NB4 (cell line): Measurements from ENCODE around the gene ADIRF.
"Not testable (repeated sequence)": the region's sequence is repeated elsewhere in the genome, so short reads cannot be mapped to it uniquely, and the experiment has no call there.

Experiments
- DNase-seq: peaks from one replicate; pipeline ENCODE4 v3.0.0; 2010; ENCODE audit warnings: low read depth
- H3K4me3 ChIP-seq: one replicate; pipeline ENCODE4 v1.5.1; 2011; ENCODE audit warnings: mild to moderate bottlenecking, low read depth, low read length, moderate library complexity
- MYC ChIP-seq: IDR thresholded peaks from 2 replicates; pipeline ENCODE4 v1.6.1; 2011; ENCODE audit warnings: low read depth, low read length
- POLR2A ChIP-seq: IDR thresholded peaks from 2 replicates; pipeline ENCODE4 v1.6.1; 2011; ENCODE audit warnings: mild to moderate bottlenecking; ENCODE audit not compliant: insufficient read length; ENCODE audit errors: extremely low read depth
- TF ChIP-seq, protein P1 (sequence below): IDR thresholded peaks from one replicate; pipeline ENCODE4 v1.5.1; 2012; ENCODE audit warnings: low read depth, low read length
- TF ChIP-seq, protein P2 (sequence below): IDR thresholded peaks from 2 replicates; pipeline ENCODE4 v1.6.1; 2011; ENCODE audit warnings: low read depth, low read length

Gene ADIRF

DNA sequence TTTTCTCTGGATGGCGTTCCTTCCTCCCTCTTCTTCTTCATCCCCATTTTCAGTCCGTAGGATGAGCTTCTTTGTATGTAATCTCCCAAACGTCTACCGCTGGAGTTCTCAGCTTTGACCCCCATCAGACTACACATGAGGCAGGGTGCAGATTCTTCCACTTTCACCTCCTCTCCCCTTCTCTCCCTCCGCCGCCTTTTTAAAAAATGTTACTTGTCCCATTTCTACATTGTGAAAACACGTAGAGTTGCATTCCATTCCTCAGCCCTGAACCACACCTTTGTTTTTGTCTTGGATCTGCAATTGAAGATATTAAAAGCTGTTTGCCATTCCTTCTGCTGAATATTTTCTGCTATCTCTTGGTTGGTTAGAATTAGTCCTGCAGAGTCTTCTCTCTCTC, 6.2 kb downstream of the ADIRF start:
- TF ChIP-seq, protein P1, sequence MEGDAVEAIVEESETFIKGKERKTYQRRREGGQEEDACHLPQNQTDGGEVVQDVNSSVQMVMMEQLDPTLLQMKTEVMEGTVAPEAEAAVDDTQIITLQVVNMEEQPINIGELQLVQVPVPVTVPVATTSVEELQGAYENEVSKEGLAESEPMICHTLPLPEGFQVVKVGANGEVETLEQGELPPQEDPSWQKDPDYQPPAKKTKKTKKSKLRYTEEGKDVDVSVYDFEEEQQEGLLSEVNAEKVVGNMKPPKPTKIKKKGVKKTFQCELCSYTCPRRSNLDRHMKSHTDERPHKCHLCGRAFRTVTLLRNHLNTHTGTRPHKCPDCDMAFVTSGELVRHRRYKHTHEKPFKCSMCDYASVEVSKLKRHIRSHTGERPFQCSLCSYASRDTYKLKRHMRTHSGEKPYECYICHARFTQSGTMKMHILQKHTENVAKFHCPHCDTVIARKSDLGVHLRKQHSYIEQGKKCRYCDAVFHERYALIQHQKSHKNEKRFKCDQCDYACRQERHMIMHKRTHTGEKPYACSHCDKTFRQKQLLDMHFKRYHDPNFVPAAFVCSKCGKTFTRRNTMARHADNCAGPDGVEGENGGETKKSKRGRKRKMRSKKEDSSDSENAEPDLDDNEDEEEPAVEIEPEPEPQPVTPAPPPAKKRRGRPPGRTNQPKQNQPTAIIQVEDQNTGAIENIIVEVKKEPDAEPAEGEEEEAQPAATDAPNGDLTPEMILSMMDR, result no peak
- TF ChIP-seq MYC (no peak), POLR2A (no peak)
- TF ChIP-seq, protein P2, sequence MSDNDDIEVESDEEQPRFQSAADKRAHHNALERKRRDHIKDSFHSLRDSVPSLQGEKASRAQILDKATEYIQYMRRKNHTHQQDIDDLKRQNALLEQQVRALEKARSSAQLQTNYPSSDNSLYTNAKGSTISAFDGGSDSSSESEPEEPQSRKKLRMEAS, result no peak

DNA sequence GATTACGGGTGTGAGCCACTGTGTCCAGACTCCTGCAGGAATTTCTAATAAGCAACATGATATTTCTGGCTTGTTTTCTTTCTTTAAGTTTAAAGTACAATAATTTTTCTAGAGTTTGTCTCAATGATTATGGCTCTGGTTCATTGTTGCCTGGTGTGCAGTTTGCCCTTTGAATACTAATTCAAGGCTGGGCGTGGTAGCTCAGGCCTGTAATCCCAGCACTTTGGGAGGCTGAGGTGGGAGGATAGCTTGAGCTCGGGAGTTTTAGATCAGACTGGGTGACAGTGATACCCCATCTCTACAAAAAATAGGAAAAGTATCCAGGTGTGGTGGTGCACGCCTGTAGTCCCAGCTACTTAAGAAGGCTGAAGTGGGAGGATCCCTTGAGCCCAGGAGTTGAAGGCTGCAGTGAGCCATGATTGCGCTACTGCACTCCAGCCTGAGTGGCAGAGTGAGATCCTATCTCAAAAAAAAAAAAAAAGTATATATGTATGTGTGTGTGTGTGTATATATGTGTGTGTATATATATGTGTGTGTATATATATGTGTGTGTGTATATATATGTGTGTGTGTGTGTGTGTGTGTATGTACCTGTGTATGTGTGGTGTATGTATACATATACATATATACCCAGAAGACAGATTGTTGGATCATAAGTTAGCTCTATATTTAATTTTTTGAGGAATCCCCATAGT, 8.2 kb downstream of the ADIRF start:
- no peak for DNase-seq
- H3K4me3 ChIP-seq, result no peak overlapping the region
- TF ChIP-seq POLR2A (no peak), MYC (no peak)
- TF ChIP-seq, protein P1, result no peak
- TF ChIP-seq, protein P2, result no peak

More for the DNA sequence above, 6.2 kb downstream of the ADIRF start:
- no peak for DNase-seq
- H3K4me3 ChIP-seq, result no peak overlapping the region

DNA sequence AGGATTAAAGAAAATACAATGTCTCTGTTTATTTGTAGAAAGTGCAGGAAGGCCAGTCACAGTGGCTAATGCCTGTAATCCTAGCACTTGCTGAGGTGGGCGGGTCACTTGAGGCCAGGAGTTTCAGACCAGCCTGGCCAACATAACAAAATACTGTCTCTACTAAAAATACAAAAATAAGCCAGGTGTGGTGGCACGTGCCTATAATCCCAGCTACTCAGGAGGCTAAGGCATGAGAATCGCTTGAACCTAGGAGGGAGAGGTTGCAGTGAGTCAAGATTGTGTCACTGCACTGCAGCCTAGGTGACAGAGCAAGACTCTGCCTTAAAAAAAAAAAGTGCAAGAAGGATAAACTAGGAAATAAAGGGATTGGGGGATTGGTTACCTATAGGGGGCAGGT, 10.2 kb downstream of the ADIRF start:
- not testable (repeated sequence) for H3K4me3 ChIP-seq, DNase-seq

DNA sequence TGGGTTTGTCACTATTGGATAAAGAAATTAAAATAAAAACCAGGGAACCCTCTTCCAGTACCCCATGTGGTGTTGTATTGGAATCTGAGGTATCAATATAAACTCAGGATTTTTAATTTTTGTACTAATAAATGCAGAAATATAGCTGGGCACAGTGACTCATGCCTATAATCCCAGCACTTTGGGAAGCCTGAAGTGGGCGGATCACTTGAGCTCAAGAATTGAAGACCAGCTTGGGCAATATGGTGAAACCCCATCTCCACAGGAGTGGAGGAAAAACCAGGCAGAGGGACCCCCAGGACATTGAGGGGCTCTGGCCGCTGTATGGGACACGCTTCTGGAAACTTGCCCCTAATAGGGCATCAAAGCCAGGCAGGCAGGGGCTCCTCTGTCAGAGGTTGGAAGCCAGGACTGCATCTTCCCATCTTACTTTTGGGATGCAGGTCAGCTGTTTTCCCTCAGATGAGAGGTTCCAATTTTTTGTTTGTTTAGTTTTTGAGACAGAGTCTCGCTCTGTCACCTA, 11.1 kb downstream of the ADIRF start:
- TF ChIP-seq MYC (no peak), POLR2A (no peak)
- TF ChIP-seq, protein P1, result no peak
- TF ChIP-seq, protein P2, result no peak
- DNase-seq, result no peak
- H3K4me3 ChIP-seq, result no peak overlapping the region

DNA sequence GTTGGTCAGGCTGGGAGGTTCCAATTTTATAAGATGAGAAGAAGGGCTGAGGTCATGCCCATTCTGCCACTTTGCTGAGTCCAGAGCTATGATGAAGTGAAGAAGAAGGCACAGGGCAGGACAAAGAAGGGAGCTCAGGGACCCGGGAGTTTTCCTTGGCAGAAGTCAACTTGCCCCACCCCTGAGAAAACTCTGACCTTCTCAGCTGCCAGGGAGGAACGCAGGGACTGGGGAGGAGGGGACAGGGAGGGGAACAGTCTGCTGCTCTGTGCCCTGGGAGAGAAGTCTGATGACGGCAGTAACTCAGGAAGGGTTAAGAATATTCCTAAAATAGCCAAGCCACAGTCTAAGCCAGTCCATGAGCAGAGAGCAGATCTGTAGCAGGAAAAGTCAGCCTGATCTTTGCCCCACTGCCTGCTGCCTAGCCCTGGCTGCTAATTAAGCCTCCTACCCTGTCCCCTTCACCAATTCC, 11.7 kb downstream of the ADIRF start:
- TF ChIP-seq, protein P2, result no peak
- TF ChIP-seq MYC, result no peak
- TF ChIP-seq, protein P1, result no peak
- no peak for TF ChIP-seq POLR2A
- H3K4me3 ChIP-seq, result no peak overlapping the region
- DNase-seq, result no peak

DNA sequence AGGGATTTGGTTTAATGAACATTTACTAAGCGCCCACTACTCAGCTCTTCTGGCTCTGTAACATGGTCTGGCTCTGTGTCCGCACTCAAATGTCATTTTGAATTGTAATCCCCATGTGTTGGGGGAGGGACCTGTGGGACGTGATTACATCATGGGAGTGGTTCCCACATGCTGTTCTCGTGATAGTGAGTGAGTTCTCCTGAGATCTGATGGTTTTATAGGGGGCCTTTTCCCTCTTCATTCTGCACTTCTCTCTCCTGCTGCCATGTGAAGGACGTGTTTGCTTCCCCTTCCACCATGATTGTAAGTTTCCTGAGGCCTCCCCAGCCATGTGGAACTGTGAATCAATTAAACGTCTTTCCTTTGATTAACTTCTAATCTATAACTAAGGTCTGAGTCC, 12.7 kb downstream of the ADIRF start:
- peak; percentile 37 for DNase-seq
- not testable (repeated sequence) for H3K4me3 ChIP-seq

DNA sequence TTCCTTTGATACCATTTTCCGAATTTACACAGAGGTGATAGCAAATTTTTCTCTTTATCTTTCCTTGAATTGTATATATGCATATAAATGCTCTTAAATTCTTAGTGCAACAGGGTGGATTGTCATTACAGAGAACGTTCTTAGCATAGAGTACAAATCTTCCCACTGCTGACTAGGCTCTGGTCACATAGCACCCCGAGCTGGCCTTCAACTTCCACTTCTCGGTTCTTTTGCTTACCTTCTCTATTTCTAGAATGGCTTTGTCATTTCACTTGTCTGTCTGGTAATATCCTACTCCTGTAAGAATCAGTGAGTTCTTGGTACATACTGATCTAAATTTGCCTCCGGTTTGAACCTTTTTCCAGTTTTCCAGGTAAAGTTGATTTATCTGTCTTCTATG, 13.4 kb downstream of the ADIRF start:
- TF ChIP-seq MYC, result no peak
- TF ChIP-seq POLR2A, result no peak
- TF ChIP-seq, protein P2, result no peak
- TF ChIP-seq, protein P1, result no peak
- no peak for DNase-seq

DNA sequence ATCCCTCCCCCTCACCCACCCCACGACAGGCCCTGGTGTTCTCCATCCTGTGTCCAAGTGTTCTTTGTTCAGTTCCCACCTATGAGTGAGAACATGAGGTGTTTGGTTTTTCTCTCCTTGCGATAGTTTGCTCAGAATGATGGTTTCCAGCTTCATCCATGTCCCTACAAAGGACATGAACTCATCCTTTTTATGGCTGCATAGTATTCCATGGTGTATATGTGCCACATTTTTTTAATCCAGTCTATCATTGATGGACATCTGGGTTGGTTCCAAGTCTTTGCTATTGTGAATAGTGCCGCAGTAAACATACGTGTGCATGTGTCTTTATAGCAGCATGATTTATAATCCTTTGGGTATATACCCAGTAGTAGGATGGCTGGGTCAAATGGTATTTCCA, 16.2 kb downstream of the ADIRF start:
- DNase-seq, H3K4me3 ChIP-seq: not testable (repeated sequence)

More for the DNA sequence above, 13.4 kb downstream of the ADIRF start:
- no peak overlapping the region for H3K4me3 ChIP-seq
